Erythroblast (primary cell): Measurements from ENCODE around the gene FOXL1.

Experiments
- DNase-seq, 2 experiments: peaks; one replicate each; lab custom pipeline; 2025; lab: John Stamatoyannopoulos, UW
- GATA1 ChIP-seq: IDR thresholded peaks from 2 replicates; pipeline ENCODE4 v1.6.1; 2011; ENCODE audit warnings: low read depth, mild to moderate bottlenecking, control low read depth, low read length, moderate library complexity
- POLR2A ChIP-seq: IDR thresholded peaks from 2 replicates; pipeline ENCODE4 v1.6.1; 2011; ENCODE audit warnings: mild to moderate bottlenecking, low read length

The FOXL1 gene

GRCh38 chr16:86590501-86591144, 12.3 kb downstream of the FOXL1 start:
- DNase-seq: no peak
- no peak for TF ChIP-seq POLR2A
- TF ChIP-seq GATA1: no peak

- DNase-seq: no peak
- TF ChIP-seq GATA1 (no peak), POLR2A (no peak)
Measured at GRCh38 chr16:86591270-86591669, 12.9 kb downstream of the FOXL1 start.

- TF ChIP-seq GATA1 (no peak), POLR2A (no peak)
- DNase-seq: no peak
Measured at GRCh38 chr16:86593913-86594620, 15.7 kb downstream of the FOXL1 start.

GRCh38 chr16:86594721-86595120, 16.4 kb downstream of the FOXL1 start:
- no peak for DNase-seq
- no peak for TF ChIP-seq POLR2A
- no peak for TF ChIP-seq GATA1

GRCh38 chr16:86595983-86596605, 17.7 kb downstream of the FOXL1 start:
- TF ChIP-seq GATA1: no peak
- TF ChIP-seq POLR2A: no peak
- DNase-seq: no peak

DNA sequence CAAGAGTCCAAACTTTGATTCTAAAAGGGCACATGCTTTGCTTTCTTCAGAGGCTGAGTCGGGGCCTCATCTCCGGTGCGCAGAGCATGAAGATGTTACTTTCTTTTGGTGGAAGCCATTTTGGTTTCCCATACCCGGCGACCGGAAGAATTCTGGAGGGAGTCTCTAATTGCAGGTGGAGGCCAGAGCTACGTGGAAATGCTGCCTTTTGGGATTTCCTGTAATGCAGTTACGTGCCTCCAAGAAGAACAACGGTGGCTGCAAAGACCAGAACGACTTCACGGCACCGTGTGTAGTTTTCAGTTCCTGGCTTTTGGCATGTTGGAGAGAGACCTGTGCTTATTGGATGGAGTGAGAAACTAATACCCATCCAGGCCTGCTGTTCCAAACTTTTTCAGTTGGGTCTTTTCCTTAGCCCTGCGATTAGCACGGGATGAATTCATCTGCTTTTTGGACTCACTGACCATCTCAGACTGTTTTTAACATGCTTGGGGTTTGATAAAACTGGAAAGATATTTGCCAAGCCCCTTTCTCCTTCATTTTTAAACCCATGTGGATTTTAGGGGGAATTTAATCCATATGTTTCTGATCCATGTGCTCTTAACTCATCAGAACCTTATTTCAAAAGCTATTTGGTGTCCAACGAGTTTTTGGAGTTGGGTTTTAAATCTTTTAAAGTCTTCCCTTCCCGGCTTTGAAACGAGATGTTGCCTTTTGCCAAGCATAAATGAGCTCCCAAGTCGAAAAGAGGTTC, 19.0 kb downstream of the FOXL1 start:
- DNase-seq: no peak
- TF ChIP-seq POLR2A (no peak), GATA1 (no peak)

- no peak for DNase-seq
- no peak for TF ChIP-seq POLR2A
- no peak for TF ChIP-seq GATA1
Measured at GRCh38 chr16:86597880-86598606, 19.7 kb downstream of the FOXL1 start.

DNA sequence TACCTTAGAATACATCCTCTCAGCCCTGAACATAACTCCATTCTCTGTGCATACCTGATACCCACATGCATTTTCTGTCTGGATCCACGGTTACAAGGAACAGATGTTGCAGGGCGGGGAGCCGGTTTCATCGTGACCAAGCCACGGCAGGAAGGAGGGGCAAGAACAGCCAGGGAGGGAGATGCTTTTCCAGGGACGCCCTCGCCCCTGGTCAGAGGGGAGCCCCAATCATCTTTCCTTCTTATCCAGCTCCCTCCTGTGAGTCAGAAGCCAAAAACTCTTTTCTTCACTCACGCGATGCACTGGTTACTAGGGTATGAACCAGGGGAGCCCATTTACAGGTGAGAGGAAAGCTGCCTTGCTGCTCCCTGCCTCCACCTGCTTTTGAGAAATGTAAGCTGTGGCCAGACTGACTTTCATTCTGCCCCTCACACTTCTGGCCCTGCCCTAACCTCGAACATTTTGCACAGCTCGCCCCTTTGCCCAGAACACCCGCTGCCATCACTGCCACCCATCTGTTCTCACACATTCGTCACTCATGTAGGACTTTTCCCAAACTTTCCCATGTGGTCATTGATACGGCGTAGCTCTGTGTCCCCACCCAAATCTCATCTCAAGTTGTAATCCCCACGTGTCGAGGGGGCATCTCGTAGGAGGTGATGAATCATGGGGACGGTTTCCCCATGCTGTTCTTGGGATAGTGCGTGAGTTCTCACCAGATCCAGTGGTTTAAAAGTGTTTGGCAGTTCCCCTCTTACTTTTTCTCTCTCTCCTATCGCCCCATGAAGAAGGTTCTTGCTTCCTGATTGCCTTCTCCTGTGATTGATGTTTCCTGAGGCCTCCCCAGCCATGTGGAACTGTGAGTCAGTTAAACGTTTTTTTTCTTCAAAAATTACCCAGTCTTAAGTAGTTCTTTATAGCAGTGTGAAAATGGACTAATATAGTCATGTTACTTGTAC, 20.5 kb downstream of the FOXL1 start:
- TF ChIP-seq GATA1: no peak
- no peak for TF ChIP-seq POLR2A
- no peak for DNase-seq

GRCh38 chr16:86601356-86601755, 23.0 kb downstream of the FOXL1 start:
- no peak for DNase-seq
- TF ChIP-seq POLR2A (no peak), GATA1 (no peak)

- no peak for DNase-seq
- TF ChIP-seq POLR2A: no peak
- TF ChIP-seq GATA1: no peak
Measured at GRCh38 chr16:86602521-86602920, 24.2 kb downstream of the FOXL1 start.

DNA sequence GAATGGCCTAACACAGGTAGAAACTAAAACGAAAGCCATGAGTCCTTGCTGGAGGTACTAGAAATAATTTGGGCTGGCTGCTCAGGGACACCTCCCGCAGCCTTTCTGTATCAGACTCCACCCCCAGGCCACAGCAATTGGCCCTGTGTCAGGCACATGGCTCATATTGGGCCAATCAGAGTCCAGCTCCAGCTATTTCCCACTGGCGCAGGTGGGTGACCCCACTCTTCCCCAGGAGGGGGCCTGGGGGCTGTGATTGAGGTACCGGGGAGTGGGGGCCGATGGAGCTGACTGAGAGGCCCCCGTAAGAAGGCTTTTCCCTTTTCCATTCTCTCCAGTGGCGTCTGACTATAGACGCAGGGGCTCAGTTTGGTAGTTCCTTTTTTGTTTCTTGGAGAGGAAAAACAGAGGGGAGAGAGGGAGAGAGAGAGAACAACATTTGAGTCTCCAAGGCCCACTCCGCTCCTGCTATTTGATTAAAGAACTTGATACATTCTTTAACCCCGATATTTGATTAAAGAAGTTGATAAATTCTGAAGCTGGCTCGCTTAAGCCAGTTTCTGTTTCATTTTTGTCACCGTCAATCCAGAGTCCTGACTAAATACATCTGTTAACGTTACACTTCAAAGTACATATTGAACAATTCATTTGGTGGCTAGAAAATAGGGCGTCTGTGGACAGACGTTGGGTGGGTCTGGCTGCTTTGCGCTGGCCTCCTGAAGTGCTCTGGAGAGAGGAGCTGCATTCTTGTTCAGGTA, 26.3 kb downstream of the FOXL1 start:
- no peak for DNase-seq
- TF ChIP-seq GATA1 (no peak), POLR2A (no peak)
